Panc1 (cell line): ENCODE data around the gene TULP4. TPM values are rescaled to one million over a fixed set of nuclear protein-coding genes. Genes with fewer than 3 reads are reported as not detected.

Source experiments
- ATAC-seq: fragments of 200-7000 bp; cut with Tn5 transposase; 2 replicates; pipeline ENCODE4 v1.9.1; 2020; ENCODE audit warnings: mild to moderate bottlenecking, moderate library complexity
- BruUV-seq: library from RNA; stranded (reverse); fragments of 400-500 nt; replicated peaks from 2 replicates; lab custom pipeline; 2021; lab: Mats Ljungman, UMichigan
- CTCF ChIA-PET: fragments of 300-600 bp; sonication (Branson Sonifier 250); formaldehyde crosslinking; loops from one replicate; lab custom pipeline; 2022; ENCODE audit warnings: antibody characterized with exemption; lab: Charles Lee
- POLR2A ChIA-PET: fragments of 300-600 bp; sonication (Branson Sonifier 250); formaldehyde crosslinking; loops from one replicate; lab custom pipeline; 2022; ENCODE audit warnings: antibody characterized with exemption; lab: Charles Lee
- DNase-seq: peaks from one replicate; pipeline ENCODE4 v3.0.0-alpha.2; 2010; ENCODE audit warnings: low read depth, low spot score
- H3K27ac ChIP-seq: 2 replicates; pipeline ENCODE4 v1.5.1; 2011; ENCODE audit warnings: mild to moderate bottlenecking, low read length, inconsistent platforms
- H3K27me3 ChIP-seq: fragments of 200-500 bp; sonication (Bioruptor generic); 2 replicates; pipeline ENCODE4 v1.6.0; 2014; ENCODE audit warnings: low read length, inconsistent platforms; ENCODE audit not compliant: control insufficient read depth, insufficient read depth
- H3K36me3 ChIP-seq: fragments of 200-500 bp; sonication (Bioruptor generic); 2 replicates; pipeline ENCODE4 v1.5.1; 2014; ENCODE audit warnings: inconsistent platforms, mild to moderate bottlenecking, low read length, moderate library complexity; ENCODE audit not compliant: control insufficient read depth, insufficient read depth
- H3K4me1 ChIP-seq: 2 replicates; pipeline ENCODE4 v1.5.1; 2011; ENCODE audit warnings: inconsistent platforms, mild to moderate bottlenecking, low read length, moderate library complexity; ENCODE audit not compliant: control insufficient read depth, insufficient read depth
- H3K4me3 ChIP-seq, 2 experiments: 2 replicates each; pipeline ENCODE4 v1.5.1; 2011 to 2012; ENCODE audit warnings: low read depth in 2 of 2, low read length in 2 of 2, mild to moderate bottlenecking in 2 of 2, inconsistent platforms in 1 of 2, moderate library complexity in 1 of 2
- H3K9me3 ChIP-seq: fragments of 200-500 bp; sonication (Bioruptor generic); 2 replicates; pipeline ENCODE4 v1.5.1; 2014; ENCODE audit warnings: low read depth, mild to moderate bottlenecking, inconsistent platforms, low read length, moderate library complexity; ENCODE audit not compliant: control insufficient read depth, insufficient read depth
- POLR2AphosphoS5 ChIP-seq: IDR thresholded peaks from 2 replicates; pipeline ENCODE4 v1.6.1; 2012; ENCODE audit warnings: mild to moderate bottlenecking, low read depth, low read length, moderate library complexity
- SIN3A ChIP-seq: IDR thresholded peaks from 2 replicates; pipeline ENCODE4 v1.6.1; 2012; ENCODE audit warnings: low read depth, mild to moderate bottlenecking, low read length, moderate library complexity, borderline replicate concordance; ENCODE audit not compliant: insufficient read depth
- TCF7L2 ChIP-seq: IDR thresholded peaks from 2 replicates; pipeline ENCODE4 v1.6.1; 2011; ENCODE audit warnings: mild to moderate bottlenecking, low read depth, low read length, inconsistent platforms
- in situ Hi-C: cut with HindIII; loops from 2 replicates; pipeline ENCODE4 v1.10.0; 2016; ENCODE audit warnings: low sequenced_read_pairs, low pct_unique_long_range_greater_than_20kb
- intact Hi-C: fragments of 100-400 bp; cut with micrococcal nuclease; formaldehyde crosslinking; loops from one replicate; pipeline ENCODE4 v1.10.0; 2022; ENCODE audit not compliant: unreplicated experiment
- total RNA-seq: library from RNA; stranded (reverse); gene quantifications from one replicate; pipeline ENCODE4 v1.2.1, GENCODE V29; 2021; ENCODE audit not compliant: unreplicated experiment
- TF ChIP-seq, protein P1 (sequence below), 2 experiments: IDR thresholded peaks; 2 replicates each; pipeline ENCODE4 v1.6.1; 2011 to 2012; ENCODE audit warnings: low read depth in 2 of 2, control low read depth in 1 of 2, low read length in 1 of 2, mild to moderate bottlenecking in 1 of 2, moderate library complexity in 1 of 2; ENCODE audit not compliant: insufficient read depth in 1 of 2
- TF ChIP-seq, protein P2 (sequence below): fragments of 450-650 bp; IDR thresholded peaks from 2 replicates; pipeline ENCODE4 v1.5.1; 2017; ENCODE audit warnings: mild to moderate bottlenecking

Gene TULP4
- total RNA-seq, 1 experiment from 2014 or later: 105 TPM

DNA sequence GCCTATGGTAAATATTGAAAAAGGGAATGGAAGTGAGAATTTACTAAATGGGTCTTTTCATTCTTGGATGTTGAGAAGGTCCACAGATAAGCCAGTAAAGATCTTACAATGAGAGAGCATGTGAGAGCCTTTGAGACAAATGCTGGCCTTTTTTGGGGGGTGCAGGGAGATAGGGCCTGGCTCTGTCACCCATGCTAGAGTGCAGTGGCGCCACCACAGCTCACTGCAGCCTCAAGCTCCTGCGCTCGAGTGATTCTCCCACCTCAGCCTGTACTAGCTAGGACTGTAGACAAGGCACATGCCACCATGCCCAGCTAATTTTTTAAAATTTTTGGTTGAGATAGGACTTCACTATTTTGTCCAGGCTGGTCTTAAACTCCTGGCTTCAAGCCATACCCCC, 184.4 kb downstream of the TULP4 start:
- H3K27me3 ChIP-seq: no peaks in the 10 kb centered on the region
- peaks cover 14% of the 10 kb centered on the region for H3K36me3 ChIP-seq
- no peak for DNase-seq
- in situ Hi-C loops: no loop called here
- no peak for ATAC-seq
- POLR2A ChIA-PET: no interaction called here
- H3K27ac ChIP-seq: no peak overlapping the region
- no peaks in the 10 kb centered on the region for H3K9me3 ChIP-seq
- intact Hi-C loops: no loop called here
- BruUV-seq: no TSS peak
- H3K4me1 ChIP-seq: no peaks in the 10 kb centered on the region
- TF ChIP-seq POLR2AphosphoS5: no peak
- TF ChIP-seq, protein P1, sequence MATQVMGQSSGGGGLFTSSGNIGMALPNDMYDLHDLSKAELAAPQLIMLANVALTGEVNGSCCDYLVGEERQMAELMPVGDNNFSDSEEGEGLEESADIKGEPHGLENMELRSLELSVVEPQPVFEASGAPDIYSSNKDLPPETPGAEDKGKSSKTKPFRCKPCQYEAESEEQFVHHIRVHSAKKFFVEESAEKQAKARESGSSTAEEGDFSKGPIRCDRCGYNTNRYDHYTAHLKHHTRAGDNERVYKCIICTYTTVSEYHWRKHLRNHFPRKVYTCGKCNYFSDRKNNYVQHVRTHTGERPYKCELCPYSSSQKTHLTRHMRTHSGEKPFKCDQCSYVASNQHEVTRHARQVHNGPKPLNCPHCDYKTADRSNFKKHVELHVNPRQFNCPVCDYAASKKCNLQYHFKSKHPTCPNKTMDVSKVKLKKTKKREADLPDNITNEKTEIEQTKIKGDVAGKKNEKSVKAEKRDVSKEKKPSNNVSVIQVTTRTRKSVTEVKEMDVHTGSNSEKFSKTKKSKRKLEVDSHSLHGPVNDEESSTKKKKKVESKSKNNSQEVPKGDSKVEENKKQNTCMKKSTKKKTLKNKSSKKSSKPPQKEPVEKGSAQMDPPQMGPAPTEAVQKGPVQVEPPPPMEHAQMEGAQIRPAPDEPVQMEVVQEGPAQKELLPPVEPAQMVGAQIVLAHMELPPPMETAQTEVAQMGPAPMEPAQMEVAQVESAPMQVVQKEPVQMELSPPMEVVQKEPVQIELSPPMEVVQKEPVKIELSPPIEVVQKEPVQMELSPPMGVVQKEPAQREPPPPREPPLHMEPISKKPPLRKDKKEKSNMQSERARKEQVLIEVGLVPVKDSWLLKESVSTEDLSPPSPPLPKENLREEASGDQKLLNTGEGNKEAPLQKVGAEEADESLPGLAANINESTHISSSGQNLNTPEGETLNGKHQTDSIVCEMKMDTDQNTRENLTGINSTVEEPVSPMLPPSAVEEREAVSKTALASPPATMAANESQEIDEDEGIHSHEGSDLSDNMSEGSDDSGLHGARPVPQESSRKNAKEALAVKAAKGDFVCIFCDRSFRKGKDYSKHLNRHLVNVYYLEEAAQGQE (IDR thresholded peaks at IDR 0.05; ENCODE audit: insufficient read depth in 1 of 2, low read depth in 2 of 2, low read length in 1 of 2): no peak
- TF ChIP-seq, protein P2, sequence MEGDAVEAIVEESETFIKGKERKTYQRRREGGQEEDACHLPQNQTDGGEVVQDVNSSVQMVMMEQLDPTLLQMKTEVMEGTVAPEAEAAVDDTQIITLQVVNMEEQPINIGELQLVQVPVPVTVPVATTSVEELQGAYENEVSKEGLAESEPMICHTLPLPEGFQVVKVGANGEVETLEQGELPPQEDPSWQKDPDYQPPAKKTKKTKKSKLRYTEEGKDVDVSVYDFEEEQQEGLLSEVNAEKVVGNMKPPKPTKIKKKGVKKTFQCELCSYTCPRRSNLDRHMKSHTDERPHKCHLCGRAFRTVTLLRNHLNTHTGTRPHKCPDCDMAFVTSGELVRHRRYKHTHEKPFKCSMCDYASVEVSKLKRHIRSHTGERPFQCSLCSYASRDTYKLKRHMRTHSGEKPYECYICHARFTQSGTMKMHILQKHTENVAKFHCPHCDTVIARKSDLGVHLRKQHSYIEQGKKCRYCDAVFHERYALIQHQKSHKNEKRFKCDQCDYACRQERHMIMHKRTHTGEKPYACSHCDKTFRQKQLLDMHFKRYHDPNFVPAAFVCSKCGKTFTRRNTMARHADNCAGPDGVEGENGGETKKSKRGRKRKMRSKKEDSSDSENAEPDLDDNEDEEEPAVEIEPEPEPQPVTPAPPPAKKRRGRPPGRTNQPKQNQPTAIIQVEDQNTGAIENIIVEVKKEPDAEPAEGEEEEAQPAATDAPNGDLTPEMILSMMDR: no peak; the same call in 1 of the 2 replicates
- TF ChIP-seq TCF7L2: no peak
- no peak for TF ChIP-seq SIN3A
- CTCF ChIA-PET: no interaction called here
- no peak overlapping the region for H3K4me3 ChIP-seq

DNA sequence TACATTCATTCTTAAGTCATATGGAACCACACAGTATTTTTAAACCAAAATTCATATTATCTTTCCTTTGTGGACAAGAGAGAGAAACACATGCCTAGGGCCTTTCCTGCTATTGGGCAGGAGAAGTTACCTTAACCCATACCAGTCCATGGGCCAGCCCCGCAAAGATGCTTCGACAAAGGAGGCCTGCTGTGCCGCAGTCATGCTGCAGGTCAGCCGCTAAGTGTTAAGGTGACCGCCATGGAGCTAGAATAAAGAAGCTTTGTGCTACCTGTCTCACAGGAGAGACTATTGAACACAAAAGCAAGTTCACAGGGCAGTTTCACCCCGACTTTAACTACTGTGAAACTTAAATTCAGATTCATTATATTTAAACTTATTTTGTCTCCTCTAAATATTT, 185.4 kb downstream of the TULP4 start:
- no peak overlapping the region for H3K4me3 ChIP-seq
- intact Hi-C loops: no loop called here
- ATAC-seq (no peak), DNase-seq (no peak)
- no peaks in the 10 kb centered on the region for H3K4me1 ChIP-seq
- TF ChIP-seq POLR2AphosphoS5 (no peak), TCF7L2 (no peak), SIN3A (no peak)
- TF ChIP-seq, protein P2: no peak
- TF ChIP-seq, protein P1 (IDR thresholded peaks at IDR 0.05; ENCODE audit: insufficient read depth in 1 of 2, low read depth in 2 of 2, low read length in 1 of 2): no peak
- H3K27me3 ChIP-seq: no peaks in the 10 kb centered on the region
- in situ Hi-C loops: no loop called here
- no TSS peak for BruUV-seq
- no peak overlapping the region for H3K27ac ChIP-seq
- peaks cover 14% of the 10 kb centered on the region for H3K36me3 ChIP-seq
- no peaks in the 10 kb centered on the region for H3K9me3 ChIP-seq
- CTCF ChIA-PET: no interaction called here
- POLR2A ChIA-PET: no interaction called here
